HG02623 (cell line): ENCODE measurements around the gene SNTA1.
"Not testable (repeated sequence)": the region's sequence is repeated elsewhere in the genome, so short reads cannot be mapped to it uniquely, and the experiment has no call there.

Source experiments
- ATAC-seq: cut with Tn5 transposase; IDR thresholded peaks from one replicate; pipeline ENCODE4 v1.9.1; 2021; ENCODE audit warnings: moderate library complexity; ENCODE audit not compliant: unreplicated experiment

Gene SNTA1

GRCh38 chr20:33433465-33434234 is 9.9 kb downstream of the SNTA1 start:
- ATAC-seq: no peak

- ATAC-seq: no peak
Observed at GRCh38 chr20:33431797-33432381, 11.7 kb downstream of the SNTA1 start.

- not testable (repeated sequence) for ATAC-seq
Observed at GRCh38 chr20:33423875-33424274, 19.7 kb downstream of the SNTA1 start.

- ATAC-seq: no peak
Observed at GRCh38 chr20:33423141-33423834, 20.3 kb downstream of the SNTA1 start.

- no peak for ATAC-seq
Observed at GRCh38 chr20:33419140-33419974, 24.2 kb downstream of the SNTA1 start.

- no peak for ATAC-seq
Observed at GRCh38 chr20:33418033-33418432, 25.5 kb downstream of the SNTA1 start.

GRCh38 chr20:33415948-33416347 is 27.6 kb downstream of the SNTA1 start:
- no peak for ATAC-seq

- no peak for ATAC-seq
Observed at GRCh38 chr20:33412484-33412838, 31.1 kb downstream of the SNTA1 start.

- ATAC-seq: no peak
Observed at GRCh38 chr20:33411711-33412483, 31.7 kb downstream of the SNTA1 start.

GRCh38 chr20:33411242-33411641 is 32.3 kb downstream of the SNTA1 start:
- no peak for ATAC-seq

- ATAC-seq: no peak
Observed at GRCh38 chr20:33410081-33410742, 33.4 kb downstream of the SNTA1 start.

- ATAC-seq: no peak
Observed at GRCh38 chr20:33408716-33409654, 34.6 kb downstream of the SNTA1 start.

- no peak for ATAC-seq
Observed at GRCh38 chr20:33408313-33408712, 35.2 kb downstream of the SNTA1 start.

- no peak for ATAC-seq
Observed at GRCh38 chr20:33407796-33408195, 35.8 kb downstream of the SNTA1 start.

- no peak for ATAC-seq
Observed at GRCh38 chr20:33407251-33407650, 36.3 kb downstream of the SNTA1 start.

- ATAC-seq: no peak
Observed at GRCh38 chr20:33404281-33404680, 39.3 kb downstream of the SNTA1 start.

GRCh38 chr20:33401921-33402369 is 41.6 kb downstream of the SNTA1 start:
- no peak for ATAC-seq

GRCh38 chr20:33401184-33401920 is 42.2 kb downstream of the SNTA1 start, which contains the start of gene CDK5RAP1:
Gene CDK5RAP1 (minus strand): TSS chr20:33401519. CDS start chr20:33397064, 4,455 bp downstream.
- peak; percentile 87 for ATAC-seq
